ENCODE data around the gene B3GLCT. TPM values are rescaled to one million over a fixed set of nuclear protein-coding genes. Genes with fewer than 3 reads are reported as not detected.
"Not testable (repeated sequence)": the region's sequence is repeated elsewhere in the genome, so short reads cannot be mapped to it uniquely, and the experiment has no call there.

B3GLCT gene
- total and polyA plus RNA-seq, 2 experiments from 2014 or later = 14.9 to 18.3 TPM

GRCh38 chr13:31172535-31172934, 27.2 kb upstream of the B3GLCT start:
- Histone ChIP-seq H3K9me2 (ENCODE audit: insufficient read depth) (no peaks in the 10 kb centered on the region), H2AFZ (no peak overlapping the region), H3K9ac (no peak overlapping the region), H4K20me1 (ENCODE audit: insufficient read depth) (no peaks in the 10 kb centered on the region), H3K4me1 (ENCODE audit: insufficient read depth) (peaks cover 11% of the 10 kb centered on the region), H3K27me3 (replicated peaks; ENCODE audit: insufficient read depth) (no peaks in the 10 kb centered on the region), H3K4me3 (no peak overlapping the region), H3K27ac (peak overlapping the region; percentile 25; the same call in 1 of the 2 replicates), H3K4me2 (ENCODE audit: unreplicated experiment) (peak overlapping the region; percentile 34), H3K79me2 (ENCODE audit: insufficient read depth) (no peaks in the 10 kb centered on the region), H3K36me3 (ENCODE audit: low read depth) (no peaks in the 10 kb centered on the region), H3F3A (ENCODE audit: insufficient read depth) (no peaks in the 10 kb centered on the region), H3K9me3 (ENCODE audit: low read depth) (no peaks in the 10 kb centered on the region)
- WGBS, 2 experiments (ENCODE audit: low coverage in 1 of 2, low lambda C conversion rate in 2 of 2, missing lambda C conversion rate in 2 of 2) = 60 to 61% methylated on average over 2 of the region's 2 CpGs
- no peak for TF ChIP-seq EZH2phosphoT487 (IDR thresholded peaks at IDR 0.05; ENCODE audit: insufficient read depth, low read depth)
- TF ChIP-seq EZH2 (IDR thresholded peaks at IDR 0.05; ENCODE audit: insufficient read depth, poor library complexity, severe bottlenecking) = no peak
- in situ Hi-C loops (cut with MboI) = no loop called here
- DNase-seq = peak; percentile 82

GRCh38 chr13:31174018-31174417, 25.8 kb upstream of the B3GLCT start:
- no peak overlapping the region for H3K9ac ChIP-seq
- peaks cover 11% of the 10 kb centered on the region for H3K4me1 ChIP-seq (ENCODE audit: insufficient read depth)
- no peak overlapping the region for H3K4me2 ChIP-seq (ENCODE audit: unreplicated experiment)
- H3K27ac ChIP-seq = no peak overlapping the region
- no peak for TF ChIP-seq EZH2phosphoT487 (IDR thresholded peaks at IDR 0.05; ENCODE audit: insufficient read depth, low read depth)
- no peak for TF ChIP-seq EZH2 (IDR thresholded peaks at IDR 0.05; ENCODE audit: insufficient read depth, poor library complexity, severe bottlenecking)
- WGBS, 2 experiments (ENCODE audit: low coverage in 1 of 2, low lambda C conversion rate in 2 of 2, missing lambda C conversion rate in 2 of 2) = 78 to 82% methylated on average over 3 of the region's 3 CpGs
- no peak overlapping the region for H3K4me3 ChIP-seq
- no peaks in the 10 kb centered on the region for H4K20me1 ChIP-seq (ENCODE audit: insufficient read depth)
- no peaks in the 10 kb centered on the region for H3K9me2 ChIP-seq (ENCODE audit: insufficient read depth)
- no peaks in the 10 kb centered on the region for H3K9me3 ChIP-seq (ENCODE audit: low read depth)
- H3K27me3 ChIP-seq (replicated peaks; ENCODE audit: insufficient read depth) = no peaks in the 10 kb centered on the region
- H3K79me2 ChIP-seq (ENCODE audit: insufficient read depth) = no peaks in the 10 kb centered on the region
- DNase-seq = peak; percentile 22
- no peaks in the 10 kb centered on the region for H3F3A ChIP-seq (ENCODE audit: insufficient read depth)
- in situ Hi-C loops (cut with MboI) = no loop called here
- no peak overlapping the region for H2AFZ ChIP-seq
- H3K36me3 ChIP-seq (ENCODE audit: low read depth) = no peaks in the 10 kb centered on the region

GRCh38 chr13:31175847-31176532, 23.8 kb upstream of the B3GLCT start:
- Histone ChIP-seq H3K4me1 (ENCODE audit: insufficient read depth) (peaks cover 11% of the 10 kb centered on the region), H3K27me3 (replicated peaks; ENCODE audit: insufficient read depth) (no peaks in the 10 kb centered on the region), H3K9ac (no peak overlapping the region), H3K9me2 (ENCODE audit: insufficient read depth) (no peaks in the 10 kb centered on the region), H3K27ac (no peak overlapping the region), H3K4me3 (no peak overlapping the region), H4K20me1 (ENCODE audit: insufficient read depth) (no peaks in the 10 kb centered on the region), H3K79me2 (ENCODE audit: insufficient read depth) (no peaks in the 10 kb centered on the region), H3K4me2 (ENCODE audit: unreplicated experiment) (no peak overlapping the region), H3K36me3 (ENCODE audit: low read depth) (no peaks in the 10 kb centered on the region), H3K9me3 (ENCODE audit: low read depth) (no peaks in the 10 kb centered on the region), H2AFZ (no peak overlapping the region), H3F3A (ENCODE audit: insufficient read depth) (no peaks in the 10 kb centered on the region)
- DNase-seq = no peak
- in situ Hi-C loops (cut with MboI) = no loop called here
- 35 to 48% methylated on average over 3 of the region's 3 CpGs for WGBS, 2 experiments (ENCODE audit: low coverage in 1 of 2, low lambda C conversion rate in 2 of 2, missing lambda C conversion rate in 2 of 2)
- TF ChIP-seq EZH2phosphoT487 (IDR thresholded peaks at IDR 0.05; ENCODE audit: insufficient read depth, low read depth) = no peak

- H3K27me3 ChIP-seq (replicated peaks; ENCODE audit: insufficient read depth); DNase-seq: not testable (repeated sequence)
Observed at GRCh38 chr13:31177813-31178495, 21.8 kb upstream of the B3GLCT start.

More at GRCh38 chr13:31177813-31178495, 21.8 kb upstream of the B3GLCT start:
- H4K20me1 ChIP-seq (ENCODE audit: insufficient read depth); H2AFZ ChIP-seq; H3F3A ChIP-seq (ENCODE audit: insufficient read depth); in situ Hi-C loops (cut with MboI); H3K79me2 ChIP-seq (ENCODE audit: insufficient read depth); H3K4me2 ChIP-seq (ENCODE audit: unreplicated experiment); H3K36me3 ChIP-seq (ENCODE audit: low read depth); H3K9ac ChIP-seq; H3K4me1 ChIP-seq (ENCODE audit: insufficient read depth); H3K9me2 ChIP-seq (ENCODE audit: insufficient read depth); H3K27ac ChIP-seq; H3K4me3 ChIP-seq; H3K9me3 ChIP-seq (ENCODE audit: low read depth): not testable (repeated sequence)
- 72 to 75% methylated on average over 12 of the region's 12 CpGs for WGBS, 2 experiments (ENCODE audit: low coverage in 1 of 2, low lambda C conversion rate in 2 of 2, missing lambda C conversion rate in 2 of 2)

All from GM23248 (cell line).